Lung (tissue), 16 donors: ENCODE data around the gene OGT. TPM values are rescaled to one million over a fixed set of nuclear protein-coding genes. Genes with fewer than 3 reads are reported as not detected.

Experiments
- ATAC-seq: fragments of 200-7000 bp; cut with Tn5 transposase; one replicate; pipeline ENCODE4 v1.9.1; 2020; ENCODE audit warnings: moderate number of reproducible peaks; ENCODE audit not compliant: insufficient read depth, low FRiP score
- DNase-seq, 3 donors: peaks; one replicate each; pipeline ENCODE4 v3.0.0-alpha.2; 2013 to 2017
- H3K27ac ChIP-seq, 2 donors: one replicate each; pipeline ENCODE4 v1.5.1; 2013; ENCODE audit warnings: mild to moderate bottlenecking in 2 of 2, moderate library complexity in 2 of 2, control low read depth in 1 of 2, inconsistent platforms in 1 of 2, low read depth in 1 of 2, low read length in 1 of 2
- H3K27me3 ChIP-seq, 3 donors: one replicate each; pipeline ENCODE4 v1.5.1; 2013; ENCODE audit warnings: low read length in 2 of 3; ENCODE audit not compliant: control insufficient read depth in 3 of 3, insufficient read depth in 3 of 3
- H3K36me3 ChIP-seq, 4 donors: one replicate each; pipeline ENCODE4 v1.5.1; 2013; ENCODE audit warnings: low read length in 4 of 4, mild to moderate bottlenecking in 1 of 4, moderate library complexity in 1 of 4; ENCODE audit not compliant: control insufficient read depth in 4 of 4, insufficient read depth in 4 of 4
- H3K4me1 ChIP-seq, 5 donors: one replicate each; pipeline ENCODE4 v1.5.1; 2013; ENCODE audit warnings: low read length in 5 of 5, mild to moderate bottlenecking in 2 of 5, moderate library complexity in 1 of 5; ENCODE audit not compliant: control insufficient read depth in 5 of 5, insufficient read depth in 5 of 5
- H3K4me3 ChIP-seq: one replicate; pipeline ENCODE4 v1.5.1; 2013; ENCODE audit warnings: mild to moderate bottlenecking, control low read depth, moderate library complexity
- H3K9ac ChIP-seq, 2 donors: one replicate each; pipeline ENCODE4 v1.5.1; 2013; ENCODE audit warnings: low read length in 2 of 2, control low read depth in 1 of 2; ENCODE audit not compliant: insufficient read depth in 1 of 2
- H3K9me3 ChIP-seq, 4 donors: one replicate each; pipeline ENCODE4 v1.5.1; 2013; ENCODE audit warnings: low read length in 3 of 4, mild to moderate bottlenecking in 1 of 4, moderate library complexity in 1 of 4; ENCODE audit not compliant: control insufficient read depth in 4 of 4, insufficient read depth in 3 of 4
- CTCF ChIP-seq: IDR thresholded peaks from 2 replicates; pipeline ENCODE4 v1.5.1; 2012; ENCODE audit warnings: mild to moderate bottlenecking; ENCODE audit errors: control extremely low read depth, extremely low read depth
- WGBS, 2 donors: extraction: QIAGEN DNeasy Blood & Tissue Kit; methylation state at CpG; one replicate each; pipeline ENCODE4 v1.1.7; 2013; 5-methylcytosine and 5-hydroxymethylcytosine counted together
- long read RNA-seq, 5 donors: transcript quantifications; one replicate each; lab custom pipeline, GENCODE V29; 2026
- polyA plus RNA-seq, 2 donors: library from polyadenylated mRNA; stranded (reverse); fragments of 200-250 nt; gene quantifications; one replicate each; pipeline ENCODE4 v1.2.1, GENCODE V29; 2013
- total RNA-seq, 2 donors: library from RNA; depleted of rRNA in 1 of 2; stranded (reverse); fragments of >200 nt in 1 of 2; gene quantifications; one replicate each; pipeline ENCODE4 v1.2.1, GENCODE V29; 2014 to 2021
- donor health status: control.
- donor health status: control.
- donor health status: Bipolar disorder and iron deficiency.
- donor health status: healthy.
- donor health status: DM: yes; HTN: yes; CAD: no.

Gene OGT
- total RNA-seq: 100 to 1,000 TPM in 1 of 2 donors, 10 to 100 TPM in 1; 91.3 to 385 TPM
- polyA plus RNA-seq: 10 to 100 TPM; 32.3 to 54.2 TPM
- long read RNA-seq, donor 1, full-length matches to known transcripts: 4 of 170 reads
- long read RNA-seq, donor 1, partial matches to known transcripts: 160 of 170 reads
- long read RNA-seq, donor 1, other reads (novel, unspliced or antisense): 6 of 170 reads
- long read RNA-seq, donor 2, full-length matches to known transcripts: 2 of 181 reads
- long read RNA-seq, donor 2, partial matches to known transcripts: 179 of 181 reads
- long read RNA-seq, donor 2, other reads (novel, unspliced or antisense): 0 of 181 reads
- long read RNA-seq, donor 3, full-length matches to known transcripts: 5 of 50 reads
- long read RNA-seq, donor 3, partial matches to known transcripts: 45 of 50 reads
- long read RNA-seq, donor 3, other reads (novel, unspliced or antisense): 0 of 50 reads
- long read RNA-seq, donor 4, partial matches to known transcripts: 95 of 96 reads
- long read RNA-seq, donor 4, other reads (novel, unspliced or antisense): 0 of 96 reads
- long read RNA-seq, donor 5, full-length matches to known transcripts: 5 of 92 reads
- long read RNA-seq, donor 5, partial matches to known transcripts: 87 of 92 reads
- long read RNA-seq, donor 5, other reads (novel, unspliced or antisense): 0 of 92 reads

- Histone ChIP-seq H3K27ac (peak within 1 kb of the TSS; percentile 86 to 92), H3K4me1 (peaks cover 0 to 10% (median 3%) of the 10 kb centered on the region in 5 donors), H3K27me3 (no peaks in the 10 kb centered on the region), H3K9ac (peak within 1 kb of the TSS; percentile 71 to 87), H3K36me3 (peaks cover 0 to 8% (median 0%) of the 10 kb centered on the region in 4 donors), H3K4me3 (peak within 1 kb of the TSS; percentile 70), H3K9me3 (peaks cover 0 to 14% (median 4%) of the 10 kb centered on the region in 4 donors)
- no peak for TF ChIP-seq CTCF
- 0 to 27% methylated on average over 45 to 47 of the region's 47 CpGs for WGBS, 2 donors
- peak; percentile 95 to 98 (median 96) for DNase-seq
- peak; percentile 84 for ATAC-seq
These were observed at the start of gene OGT for GRCh38 chrX:71532753-71533425. OGT (plus strand) TSS chrX:71533104; CDS start chrX:71533300, 196 bp downstream.

- ATAC-seq (no peak), DNase-seq (no peak)
- Histone ChIP-seq H3K36me3 (no peaks in the 10 kb centered on the region), H3K4me1 (no peaks in the 10 kb centered on the region), H3K27ac (no peak overlapping the region), H3K4me3 (no peak overlapping the region), H3K9me3 (peaks cover 0 to 4% (median 0%) of the 10 kb centered on the region in 4 donors), H3K9ac (no peak overlapping the region), H3K27me3 (no peaks in the 10 kb centered on the region)
- TF ChIP-seq CTCF: no peak
These were observed 45.1 kb upstream of the OGT start for GRCh38 chrX:71487814-71488213.

GRCh38 chrX:71489540-71489939 lies 43.4 kb upstream of the OGT start:
- H3K27ac ChIP-seq: no peak overlapping the region
- H3K4me1 ChIP-seq: no peaks in the 10 kb centered on the region
- no peaks in the 10 kb centered on the region for H3K27me3 ChIP-seq
- no peak overlapping the region for H3K9ac ChIP-seq
- no peak overlapping the region for H3K4me3 ChIP-seq
- H3K36me3 ChIP-seq: no peaks in the 10 kb centered on the region
- peaks cover 0 to 4% (median 0%) of the 10 kb centered on the region in 4 donors for H3K9me3 ChIP-seq
- ATAC-seq: no peak
- DNase-seq: no peak
- TF ChIP-seq CTCF: no peak
- 83 to 93% methylated on average over 5 of the region's 5 CpGs for WGBS, 2 donors
